DND-41 (cell line): ENCODE data around the gene NLRP9.
A peak's percentile ranks its signal among the peaks of the same experiment; 100 is the strongest.

ENCODE experiments used
- ATAC-seq: fragments of 200-7000 bp; cut with Tn5 transposase; 3 replicates; pipeline ENCODE4 v1.9.1; 2021; ENCODE audit warnings: low read depth; ENCODE audit not compliant: insufficient read depth
- DNase-seq: peaks from one replicate; pipeline ENCODE4 v3.0.0-alpha.2; 2020
- H2AFZ ChIP-seq: 2 replicates; pipeline ENCODE4 v1.6.0; 2012; ENCODE audit warnings: low read depth, low read length
- H3K27ac ChIP-seq: 2 replicates; pipeline ENCODE4 v1.5.1; 2012; ENCODE audit warnings: low read length, inconsistent platforms
- H3K27me3 ChIP-seq: fragments of 200-600 bp; sonication (generic); 2 replicates; pipeline ENCODE4 v1.6.0; 2012; ENCODE audit warnings: low read length, mild to moderate bottlenecking, inconsistent platforms; ENCODE audit not compliant: insufficient read depth, poor library complexity
- H3K36me3 ChIP-seq: 2 replicates; pipeline ENCODE4 v1.5.1; 2012; ENCODE audit warnings: low read length, inconsistent platforms; ENCODE audit not compliant: insufficient read depth
- H3K4me1 ChIP-seq: 2 replicates; pipeline ENCODE4 v1.5.1; 2012; ENCODE audit warnings: mild to moderate bottlenecking, low read length; ENCODE audit not compliant: insufficient read depth
- H3K4me2 ChIP-seq: 2 replicates; pipeline ENCODE4 v1.6.0; 2012; ENCODE audit warnings: mild to moderate bottlenecking, moderate library complexity, low read length, inconsistent platforms; ENCODE audit not compliant: insufficient read depth
- H3K4me3 ChIP-seq, 2 experiments: fragments of 200-600 bp in 1 of 2; shearing (Covaris generic) in 1 of 2; 2 replicates each; pipeline ENCODE4 v1.5.1; 2012 to 2016; ENCODE audit warnings: inconsistent platforms in 2 of 2, low read length in 2 of 2, mild to moderate bottlenecking in 2 of 2, low read depth in 1 of 2, moderate library complexity in 1 of 2
- H3K79me2 ChIP-seq: 2 replicates; pipeline ENCODE4 v1.6.0; 2012; ENCODE audit warnings: low read length, inconsistent platforms; ENCODE audit not compliant: insufficient read depth
- H3K9ac ChIP-seq: 2 replicates; pipeline ENCODE4 v1.6.0; 2012; ENCODE audit warnings: low read depth, mild to moderate bottlenecking, inconsistent platforms, low read length, moderate library complexity
- H3K9me3 ChIP-seq: 2 replicates; pipeline ENCODE4 v1.5.1; 2012; ENCODE audit warnings: low read length, moderate library complexity, mild to moderate bottlenecking, inconsistent platforms; ENCODE audit not compliant: insufficient read depth, severe bottlenecking
- H4K20me1 ChIP-seq: 2 replicates; pipeline ENCODE4 v1.6.0; 2012; ENCODE audit warnings: low read length; ENCODE audit not compliant: insufficient read depth
- EZH2 ChIP-seq: IDR thresholded peaks from 3 replicates; pipeline ENCODE4 v1.6.1; 2012; ENCODE audit warnings: borderline replicate concordance, low read depth, mild to moderate bottlenecking, moderate library complexity, low read length, inconsistent platforms; ENCODE audit not compliant: severe bottlenecking
- TF ChIP-seq, protein P1 (sequence below): IDR thresholded peaks from 2 replicates; pipeline ENCODE4 v1.5.1; 2012; ENCODE audit warnings: borderline replicate concordance, low read length, moderate library complexity, mild to moderate bottlenecking; ENCODE audit not compliant: poor library complexity, severe bottlenecking; ENCODE audit errors: extremely low read depth

NLRP9 gene

DNA sequence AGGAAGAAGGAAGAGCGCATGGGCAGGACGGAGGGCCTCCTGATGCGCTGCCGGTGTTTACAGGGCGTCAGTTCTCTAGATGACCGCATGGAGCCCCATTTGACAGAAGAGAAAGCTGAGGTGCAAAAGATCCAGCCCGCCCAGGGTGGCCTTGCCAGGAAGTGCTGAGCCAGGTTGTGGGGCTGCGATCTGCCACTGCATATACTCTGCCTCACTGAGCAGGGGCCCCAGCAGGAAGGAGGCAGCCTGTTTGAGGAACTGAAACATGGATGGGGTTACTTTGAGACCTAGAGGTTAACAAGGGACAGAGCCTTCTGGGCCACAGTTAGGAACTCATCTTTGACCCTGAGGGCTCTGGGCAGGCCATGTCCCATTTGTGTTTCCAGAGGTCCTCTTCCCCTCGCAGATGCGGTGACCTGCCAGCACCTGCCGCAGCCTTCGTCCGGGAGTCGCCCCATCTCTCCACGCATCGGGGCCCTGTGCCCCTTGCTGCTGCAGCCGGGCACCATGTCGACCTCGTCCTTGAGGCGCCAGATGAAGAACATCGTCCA, 60.0 kb downstream of the NLRP9 start:
- Histone ChIP-seq H3K9ac (peak overlapping the region; percentile 10; the same call in 1 of the 2 replicates), H3K36me3 (peaks cover 68% of the 10 kb centered on the region), H3K79me2 (peaks cover 81% of the 10 kb centered on the region), H3K4me3 (no peak overlapping the region), H3K27ac (no peak overlapping the region), H4K20me1 (peaks cover 62% of the 10 kb centered on the region), H3K4me2 (peak overlapping the region; percentile 5; the same call in 1 of the 2 replicates), H2AFZ (no peak overlapping the region), H3K9me3 (no peaks in the 10 kb centered on the region), H3K4me1 (peaks cover 42% of the 10 kb centered on the region), H3K27me3 (no peaks in the 10 kb centered on the region)
- ATAC-seq (no peak), DNase-seq (no peak)
- TF ChIP-seq, protein P1, sequence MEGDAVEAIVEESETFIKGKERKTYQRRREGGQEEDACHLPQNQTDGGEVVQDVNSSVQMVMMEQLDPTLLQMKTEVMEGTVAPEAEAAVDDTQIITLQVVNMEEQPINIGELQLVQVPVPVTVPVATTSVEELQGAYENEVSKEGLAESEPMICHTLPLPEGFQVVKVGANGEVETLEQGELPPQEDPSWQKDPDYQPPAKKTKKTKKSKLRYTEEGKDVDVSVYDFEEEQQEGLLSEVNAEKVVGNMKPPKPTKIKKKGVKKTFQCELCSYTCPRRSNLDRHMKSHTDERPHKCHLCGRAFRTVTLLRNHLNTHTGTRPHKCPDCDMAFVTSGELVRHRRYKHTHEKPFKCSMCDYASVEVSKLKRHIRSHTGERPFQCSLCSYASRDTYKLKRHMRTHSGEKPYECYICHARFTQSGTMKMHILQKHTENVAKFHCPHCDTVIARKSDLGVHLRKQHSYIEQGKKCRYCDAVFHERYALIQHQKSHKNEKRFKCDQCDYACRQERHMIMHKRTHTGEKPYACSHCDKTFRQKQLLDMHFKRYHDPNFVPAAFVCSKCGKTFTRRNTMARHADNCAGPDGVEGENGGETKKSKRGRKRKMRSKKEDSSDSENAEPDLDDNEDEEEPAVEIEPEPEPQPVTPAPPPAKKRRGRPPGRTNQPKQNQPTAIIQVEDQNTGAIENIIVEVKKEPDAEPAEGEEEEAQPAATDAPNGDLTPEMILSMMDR = no peak
- no peak for TF ChIP-seq EZH2

GRCh38 chr19:55677572-55678028, 60.6 kb downstream of the NLRP9 start:
- Histone ChIP-seq H3K9me3 (no peaks in the 10 kb centered on the region), H3K27ac (no peak overlapping the region), H3K4me3 (no peak overlapping the region), H2AFZ (no peak overlapping the region), H3K9ac (peak overlapping the region; percentile 10; the same call in 1 of the 2 replicates), H3K79me2 (peaks cover 86% of the 10 kb centered on the region), H3K27me3 (no peaks in the 10 kb centered on the region), H3K4me1 (peaks cover 46% of the 10 kb centered on the region), H3K4me2 (peak overlapping the region; percentile 5; the same call in 1 of the 2 replicates), H3K36me3 (peaks cover 71% of the 10 kb centered on the region), H4K20me1 (peaks cover 66% of the 10 kb centered on the region)
- TF ChIP-seq, protein P1 = no peak
- no peak for TF ChIP-seq EZH2
- no peak for DNase-seq
- ATAC-seq = no peak

DNA sequence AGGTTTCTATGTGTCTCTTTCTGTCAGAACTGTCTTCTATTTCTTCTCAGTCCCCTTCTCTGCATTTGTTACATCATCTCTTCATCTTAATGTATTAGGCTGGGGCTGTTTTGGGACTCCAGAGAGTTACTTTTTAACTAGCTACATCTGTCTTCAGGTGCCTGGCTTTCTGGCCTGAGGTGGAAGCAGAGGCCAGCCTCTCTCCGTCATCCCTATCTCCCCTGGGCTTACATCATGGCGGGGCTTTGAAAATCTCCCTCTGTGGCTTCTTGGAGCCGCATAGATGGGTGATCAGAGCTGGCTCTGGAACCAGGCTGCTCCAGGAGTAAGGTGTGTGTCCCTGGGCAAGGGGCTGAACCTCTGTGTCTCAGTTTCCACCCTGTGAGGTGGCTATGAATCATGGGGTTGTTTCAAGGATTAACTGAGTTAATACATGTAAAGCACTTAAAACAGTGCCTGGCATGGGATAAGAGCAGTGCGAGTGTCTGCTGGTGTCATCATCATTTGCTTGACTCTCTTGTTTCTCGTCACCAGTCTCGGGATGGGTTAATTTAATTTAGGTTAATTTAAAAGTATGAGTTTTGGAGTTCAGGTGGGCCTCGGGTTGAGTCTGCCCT, 61.2 kb downstream of the NLRP9 start:
- DNase-seq (no peak), ATAC-seq (no peak)
- Histone ChIP-seq H4K20me1 (peaks cover 69% of the 10 kb centered on the region), H3K4me1 (peaks cover 46% of the 10 kb centered on the region), H3K4me3 (peak overlapping the region in 1 of 2 experiments; percentile 87; a peak in 1 of 4 replicates), H3K4me2 (peak overlapping the region; percentile 94), H3K79me2 (peaks cover 87% of the 10 kb centered on the region), H3K27ac (no peak overlapping the region), H2AFZ (no peak overlapping the region), H3K36me3 (peaks cover 71% of the 10 kb centered on the region), H3K9ac (peak overlapping the region; percentile 93), H3K27me3 (no peaks in the 10 kb centered on the region), H3K9me3 (no peaks in the 10 kb centered on the region)
- TF ChIP-seq, protein P1 = no peak
- TF ChIP-seq EZH2 = no peak
